HepG2 (cell line): Measurements from ENCODE around the gene KRT40. TPM values are rescaled to one million over a fixed set of nuclear protein-coding genes. Genes with fewer than 3 reads are reported as not detected.

Source experiments
- ATAC-seq: fragments of 200-7000 bp; cut with Tn5 transposase; 3 replicates; pipeline ENCODE4 v1.9.1; 2020; ENCODE audit warnings: mild to moderate bottlenecking, moderate library complexity
- BruUV-seq: library from RNA; stranded (reverse); fragments of 400-500 nt; replicated peaks from 2 replicates; lab custom pipeline; 2021; lab: Mats Ljungman, UMichigan
- CTCF ChIA-PET: fragments of 300-600 bp; formaldehyde crosslinking; extraction: SDS; loops from one replicate; lab custom pipeline; 2021; ENCODE audit warnings: low total read pairs, inconsistent platforms, low intra/inter-chr PET ratio; lab: Yijun Ruan, JAX
- POLR2A ChIA-PET: fragments of 350-600 bp; sonication (Branson Sonifier 250); formaldehyde crosslinking; loops from one replicate; lab custom pipeline; 2020; ENCODE audit warnings: antibody characterized with exemption, inconsistent platforms; lab: Yijun Ruan, JAX
- DNase-seq: peaks from one replicate; pipeline ENCODE4 v3.0.0-alpha.2; 2015; ENCODE audit warnings: low spot score
- FAIRE-seq: peaks from 3 replicates; lab custom pipeline; 2011; peaks lifted over from hg19 to GRCh38; lab: Jason Lieb, UNC
- H2AFZ ChIP-seq: one replicate; pipeline ENCODE4 v1.6.1; 2011; ENCODE audit warnings: low read length, inconsistent platforms
- H3K27ac ChIP-seq: fragments of 300-600 bp; 3 replicates; pipeline ENCODE4 v1.8.0; 2011; ENCODE audit warnings: mixed run types, mild to moderate bottlenecking, mixed read lengths, low read length, inconsistent platforms; ENCODE audit not compliant: insufficient read depth; ENCODE audit errors: extremely low read length
- H3K27me3 ChIP-seq, 2 experiments: fragments of 200-600 bp in 1 of 2; 2 replicates in 1 of 2; 3 replicates in 1 of 2; pipeline versions ENCODE4 v1.6.0 to v1.8.0; 2011; ENCODE audit warnings: low read length in 2 of 2, mild to moderate bottlenecking in 2 of 2, moderate library complexity in 2 of 2, inconsistent platforms in 1 of 2; ENCODE audit not compliant: insufficient read depth in 2 of 2, control insufficient read depth in 1 of 2
- H3K36me3 ChIP-seq, 2 experiments: fragments of 200-600 bp in 1 of 2; replicated peaks in 1 of 2; 2 replicates in 1 of 2; 3 replicates in 1 of 2; pipeline versions ENCODE4 v1.5.1 to v1.8.0; 2011; ENCODE audit warnings: low read length in 2 of 2, inconsistent platforms in 1 of 2; ENCODE audit not compliant: insufficient read depth in 2 of 2, control insufficient read depth in 1 of 2
- H3K4me1 ChIP-seq: 2 replicates; pipeline ENCODE4 v1.5.1; 2012; ENCODE audit warnings: low read length, inconsistent platforms; ENCODE audit not compliant: insufficient read depth
- H3K4me2 ChIP-seq: 2 replicates; pipeline ENCODE4 v1.6.0; 2011; ENCODE audit warnings: low read depth, low read length, inconsistent platforms
- H3K4me3 ChIP-seq, 3 experiments: fragments of 200-600 bp in 1 of 3; sonication (generic), shearing (Covaris generic) in 1 of 3; replicated peaks in 1 of 3; 2 replicates each; pipeline ENCODE4 v1.5.1; 2011 to 2016; ENCODE audit warnings: low read length in 3 of 3, inconsistent platforms in 2 of 3, low read depth in 2 of 3, mild to moderate bottlenecking in 2 of 3, control low read depth in 1 of 3, mixed read lengths in 1 of 3; ENCODE audit not compliant: insufficient read depth in 1 of 3
- H3K79me2 ChIP-seq: one replicate; pipeline ENCODE4 v1.6.1; 2011; ENCODE audit warnings: low read length, inconsistent platforms; ENCODE audit not compliant: insufficient read depth
- H3K9ac ChIP-seq: 2 replicates; pipeline ENCODE4 v1.6.0; 2011; ENCODE audit warnings: mild to moderate bottlenecking, low read depth, low read length, inconsistent platforms; ENCODE audit not compliant: insufficient read depth
- H3K9me3 ChIP-seq: 2 replicates; pipeline ENCODE4 v1.5.1; 2012; ENCODE audit warnings: mild to moderate bottlenecking, low read length
- H4K20me1 ChIP-seq: 2 replicates; pipeline ENCODE4 v1.6.0; 2011; ENCODE audit warnings: inconsistent platforms, mild to moderate bottlenecking, low read length, moderate library complexity; ENCODE audit not compliant: insufficient read depth
- AGO2 ChIP-seq: fragments of 200-400 bp; formaldehyde crosslinking; optimal IDR thresholded peaks from 2 replicates; pipeline ENCODE3; 2017; ENCODE audit warnings: mild to moderate bottlenecking, low read depth, low read length, moderate library complexity
- AHR ChIP-seq: IDR thresholded peaks from 2 replicates; pipeline ENCODE4 v1.6.1; 2018; ENCODE audit warnings: missing genetic modification reagents, missing compliant biosample characterization
- GLI4 ChIP-seq: sonication (generic); formaldehyde crosslinking; IDR thresholded peaks from 2 replicates; pipeline ENCODE4 v1.5.1; 2020; ENCODE audit warnings: missing genetic modification reagents, mild to moderate bottlenecking, moderate library complexity, borderline replicate concordance
- KMT2B ChIP-seq: IDR thresholded peaks from 2 replicates; pipeline ENCODE4 v1.6.1; 2016; ENCODE audit warnings: missing genetic modification reagents, missing compliant biosample characterization
- MED13 ChIP-seq: sonication (generic); formaldehyde crosslinking; IDR thresholded peaks from 2 replicates; pipeline ENCODE4 v1.5.0; 2020; ENCODE audit warnings: missing genetic modification reagents
- MXD4 ChIP-seq: IDR thresholded peaks from 2 replicates; pipeline ENCODE4 v1.6.1; 2016; ENCODE audit warnings: mild to moderate bottlenecking, missing biosample characterization, missing genetic modification reagents
- NCOA2 ChIP-seq: sonication (generic); formaldehyde crosslinking; IDR thresholded peaks from 2 replicates; pipeline ENCODE4 v1.8.0; 2022; ENCODE audit warnings: inconsistent platforms
- NRL ChIP-seq: sonication (generic); formaldehyde crosslinking; IDR thresholded peaks from 2 replicates; pipeline ENCODE4 v1.5.0; 2020; ENCODE audit warnings: missing genetic modification reagents, mild to moderate bottlenecking, moderate library complexity, borderline replicate concordance
- SIN3A ChIP-seq: IDR thresholded peaks from 2 replicates; pipeline ENCODE4 v1.6.1; 2011; ENCODE audit warnings: low read depth, mild to moderate bottlenecking, control low read depth, low read length, borderline replicate concordance
- THYN1 ChIP-seq: sonication (generic); formaldehyde crosslinking; IDR thresholded peaks from 2 replicates; pipeline ENCODE4 v1.8.1; 2023; ENCODE audit warnings: low read depth, mild to moderate bottlenecking, moderate library complexity, missing genetic modification reagents, borderline replicate concordance
- ZNF589 ChIP-seq: sonication (generic); formaldehyde crosslinking; conservative IDR thresholded peaks from 2 replicates; pipeline ENCODE4 v1.8.0; 2022; ENCODE audit warnings: mild to moderate bottlenecking, moderate library complexity, missing genetic modification reagents
- ZSCAN30 ChIP-seq: sonication (generic); formaldehyde crosslinking; IDR thresholded peaks from 2 replicates; pipeline ENCODE4 v1.5.0; 2020; ENCODE audit warnings: mild to moderate bottlenecking, missing genetic modification reagents
- WGBS: methylation state at CpG from one replicate; pipeline ENCODE4 v1.1.6; 2017; ENCODE audit warnings: low lambda C conversion rate; 5-methylcytosine and 5-hydroxymethylcytosine counted together
- in situ Hi-C: cut with HindIII; loops from 2 replicates; pipeline ENCODE4 v1.10.0; 2017; ENCODE audit warnings: low pct_unique_long_range_greater_than_20kb; ENCODE audit not compliant: extremely low pct_ligation_motif_present
- intact Hi-C: fragments of 100-400 bp; cut with micrococcal nuclease; formaldehyde crosslinking; loops from one replicate; pipeline ENCODE4 v1.10.0; 2022; ENCODE audit not compliant: unreplicated experiment
- polyA plus RNA-seq, 8 experiments: library from polyadenylated mRNA; depleted of rRNA in 3 of 8; stranded (reverse) in 7 of 8; unstranded in 1 of 8; fragments of >200 nt; fragmentation: Illumina TruSeq in 4 of 8; extraction: Trizol in 4 of 8; gene quantifications; 2 replicates each; pipeline versions ENCODE4 v1.2.1 to v1.2.3, GENCODE V29; 2011 to 2016; ENCODE audit warnings: low read depth in 4 of 8, missing spikeins in 1 of 8, mixed read lengths in 1 of 8; ENCODE audit not compliant: insufficient read depth in 1 of 8
- total RNA-seq, 5 experiments: library from RNA; depleted of rRNA; stranded (reverse); fragments of >200 nt; fragmentation: Illumina TruSeq; extraction: Trizol; gene quantifications; 2 replicates each; pipeline ENCODE4 v1.2.3, GENCODE V29; 2016; ENCODE audit warnings: low read depth in 1 of 5
- TF ChIP-seq, protein P1 (sequence below): sonication (generic); formaldehyde crosslinking; IDR thresholded peaks from 2 replicates; pipeline ENCODE4 v1.5.1; 2020; ENCODE audit warnings: mild to moderate bottlenecking, missing genetic modification reagents, moderate library complexity
- TF ChIP-seq, protein P2 (sequence below): sonication (generic); formaldehyde crosslinking; conservative IDR thresholded peaks from 2 replicates; pipeline ENCODE4 v1.4.0; 2020; ENCODE audit warnings: mild to moderate bottlenecking, missing genetic modification reagents, moderate library complexity
- TF ChIP-seq, protein P3 (sequence below): sonication (generic); formaldehyde crosslinking; IDR thresholded peaks from 2 replicates; pipeline ENCODE4 v1.4.0; 2020; ENCODE audit warnings: missing genetic modification reagents, low read depth, mild to moderate bottlenecking, borderline replicate concordance
- TF ChIP-seq, protein P4 (sequence below): sonication (generic); formaldehyde crosslinking; IDR thresholded peaks from 2 replicates; pipeline ENCODE4 v1.5.0; 2020; ENCODE audit warnings: mild to moderate bottlenecking, missing genetic modification reagents

KRT40 gene
- total and polyA plus RNA-seq, 2 of the 13 experiments (the other 11 are each of a cell fraction or from before 2014, with no cell fraction given) = not detected

DNA sequence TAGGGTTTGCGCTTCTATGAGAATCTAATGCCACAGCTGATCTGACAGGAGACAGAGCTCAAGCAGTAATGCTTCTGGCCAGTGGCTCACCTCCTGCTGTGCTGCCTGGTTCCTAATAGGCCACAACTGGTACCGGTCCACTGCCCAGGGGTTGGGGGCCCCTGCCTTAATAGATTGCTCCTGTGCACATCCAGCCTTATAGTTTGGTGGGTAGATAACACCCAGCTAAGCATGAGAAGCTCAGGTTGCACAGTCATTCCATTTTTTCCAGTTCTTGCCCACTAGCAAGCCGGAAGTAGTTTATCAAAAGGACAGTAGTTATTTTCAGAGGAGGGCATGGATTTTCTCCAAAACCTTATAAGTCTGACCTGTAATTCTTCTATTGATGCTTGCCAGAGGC, 35.3 kb upstream of the KRT40 start:
- BruUV-seq = no TSS peak

More for the DNA sequence above, 35.3 kb upstream of the KRT40 start:
- Histone ChIP-seq H3K79me2 (no peaks in the 10 kb centered on the region), H3K4me2 (no peak overlapping the region), H3K4me3 (no peak overlapping the region), H3K27me3 (no peaks in the 10 kb centered on the region), H4K20me1 (no peaks in the 10 kb centered on the region), H3K4me1 (peaks cover 34% of the 10 kb centered on the region), H3K36me3 (no peaks in the 10 kb centered on the region), H3K9me3 (no peaks in the 10 kb centered on the region; the same call in 1 of the 2 replicates), H2AFZ (no peak overlapping the region), H3K9ac (no peak overlapping the region), H3K27ac (no peak overlapping the region)
- CTCF ChIA-PET = no interaction called here
- DNase-seq = no peak
- FAIRE-seq = no peak
- intact Hi-C loops = no loop called here
- ATAC-seq = no peak
- TF ChIP-seq NRL (CRISPR knock-in tag) = no peak
- no peak for TF ChIP-seq AGO2
- TF ChIP-seq, protein P1, sequence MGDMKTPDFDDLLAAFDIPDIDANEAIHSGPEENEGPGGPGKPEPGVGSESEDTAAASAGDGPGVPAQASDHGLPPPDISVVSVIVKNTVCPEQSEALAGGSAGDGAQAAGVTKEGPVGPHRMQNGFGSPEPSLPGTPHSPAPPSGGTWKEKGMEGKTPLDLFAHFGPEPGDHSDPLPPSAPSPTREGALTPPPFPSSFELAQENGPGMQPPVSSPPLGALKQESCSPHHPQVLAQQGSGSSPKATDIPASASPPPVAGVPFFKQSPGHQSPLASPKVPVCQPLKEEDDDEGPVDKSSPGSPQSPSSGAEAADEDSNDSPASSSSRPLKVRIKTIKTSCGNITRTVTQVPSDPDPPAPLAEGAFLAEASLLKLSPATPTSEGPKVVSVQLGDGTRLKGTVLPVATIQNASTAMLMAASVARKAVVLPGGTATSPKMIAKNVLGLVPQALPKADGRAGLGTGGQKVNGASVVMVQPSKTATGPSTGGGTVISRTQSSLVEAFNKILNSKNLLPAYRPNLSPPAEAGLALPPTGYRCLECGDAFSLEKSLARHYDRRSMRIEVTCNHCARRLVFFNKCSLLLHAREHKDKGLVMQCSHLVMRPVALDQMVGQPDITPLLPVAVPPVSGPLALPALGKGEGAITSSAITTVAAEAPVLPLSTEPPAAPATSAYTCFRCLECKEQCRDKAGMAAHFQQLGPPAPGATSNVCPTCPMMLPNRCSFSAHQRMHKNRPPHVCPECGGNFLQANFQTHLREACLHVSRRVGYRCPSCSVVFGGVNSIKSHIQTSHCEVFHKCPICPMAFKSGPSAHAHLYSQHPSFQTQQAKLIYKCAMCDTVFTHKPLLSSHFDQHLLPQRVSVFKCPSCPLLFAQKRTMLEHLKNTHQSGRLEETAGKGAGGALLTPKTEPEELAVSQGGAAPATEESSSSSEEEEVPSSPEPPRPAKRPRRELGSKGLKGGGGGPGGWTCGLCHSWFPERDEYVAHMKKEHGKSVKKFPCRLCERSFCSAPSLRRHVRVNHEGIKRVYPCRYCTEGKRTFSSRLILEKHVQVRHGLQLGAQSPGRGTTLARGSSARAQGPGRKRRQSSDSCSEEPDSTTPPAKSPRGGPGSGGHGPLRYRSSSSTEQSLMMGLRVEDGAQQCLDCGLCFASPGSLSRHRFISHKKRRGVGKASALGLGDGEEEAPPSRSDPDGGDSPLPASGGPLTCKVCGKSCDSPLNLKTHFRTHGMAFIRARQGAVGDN (CRISPR knock-in tag) = no peak
- no peak for TF ChIP-seq ZNF589
- TF ChIP-seq, protein P2, sequence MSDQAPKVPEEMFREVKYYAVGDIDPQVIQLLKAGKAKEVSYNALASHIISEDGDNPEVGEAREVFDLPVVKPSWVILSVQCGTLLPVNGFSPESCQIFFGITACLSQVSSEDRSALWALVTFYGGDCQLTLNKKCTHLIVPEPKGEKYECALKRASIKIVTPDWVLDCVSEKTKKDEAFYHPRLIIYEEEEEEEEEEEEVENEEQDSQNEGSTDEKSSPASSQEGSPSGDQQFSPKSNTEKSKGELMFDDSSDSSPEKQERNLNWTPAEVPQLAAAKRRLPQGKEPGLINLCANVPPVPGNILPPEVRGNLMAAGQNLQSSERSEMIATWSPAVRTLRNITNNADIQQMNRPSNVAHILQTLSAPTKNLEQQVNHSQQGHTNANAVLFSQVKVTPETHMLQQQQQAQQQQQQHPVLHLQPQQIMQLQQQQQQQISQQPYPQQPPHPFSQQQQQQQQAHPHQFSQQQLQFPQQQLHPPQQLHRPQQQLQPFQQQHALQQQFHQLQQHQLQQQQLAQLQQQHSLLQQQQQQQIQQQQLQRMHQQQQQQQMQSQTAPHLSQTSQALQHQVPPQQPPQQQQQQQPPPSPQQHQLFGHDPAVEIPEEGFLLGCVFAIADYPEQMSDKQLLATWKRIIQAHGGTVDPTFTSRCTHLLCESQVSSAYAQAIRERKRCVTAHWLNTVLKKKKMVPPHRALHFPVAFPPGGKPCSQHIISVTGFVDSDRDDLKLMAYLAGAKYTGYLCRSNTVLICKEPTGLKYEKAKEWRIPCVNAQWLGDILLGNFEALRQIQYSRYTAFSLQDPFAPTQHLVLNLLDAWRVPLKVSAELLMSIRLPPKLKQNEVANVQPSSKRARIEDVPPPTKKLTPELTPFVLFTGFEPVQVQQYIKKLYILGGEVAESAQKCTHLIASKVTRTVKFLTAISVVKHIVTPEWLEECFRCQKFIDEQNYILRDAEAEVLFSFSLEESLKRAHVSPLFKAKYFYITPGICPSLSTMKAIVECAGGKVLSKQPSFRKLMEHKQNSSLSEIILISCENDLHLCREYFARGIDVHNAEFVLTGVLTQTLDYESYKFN (CRISPR knock-in tag) = no peak
- TF ChIP-seq SIN3A = no peak
- TF ChIP-seq, protein P3, sequence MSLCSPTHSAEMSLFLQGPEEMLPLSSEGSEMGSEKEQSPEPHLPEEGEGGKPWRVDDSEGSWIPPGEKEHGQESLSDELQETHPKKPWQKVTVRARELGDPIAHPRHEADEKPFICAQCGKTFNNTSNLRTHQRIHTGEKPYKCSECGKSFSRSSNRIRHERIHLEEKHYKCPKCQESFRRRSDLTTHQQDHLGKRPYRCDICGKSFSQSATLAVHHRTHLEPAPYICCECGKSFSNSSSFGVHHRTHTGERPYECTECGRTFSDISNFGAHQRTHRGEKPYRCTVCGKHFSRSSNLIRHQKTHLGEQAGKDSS (CRISPR knock-in tag) = no peak
- TF ChIP-seq GLI4 (CRISPR knock-in tag) = no peak
- TF ChIP-seq MXD4 (CRISPR knock-in tag) = no peak
- TF ChIP-seq ZSCAN30 = no peak
- TF ChIP-seq NCOA2 (CRISPR knock-in tag) = no peak
- TF ChIP-seq THYN1 (CRISPR knock-in tag) = no peak
- TF ChIP-seq AHR (CRISPR knock-in tag) = no peak
- TF ChIP-seq, protein P4, sequence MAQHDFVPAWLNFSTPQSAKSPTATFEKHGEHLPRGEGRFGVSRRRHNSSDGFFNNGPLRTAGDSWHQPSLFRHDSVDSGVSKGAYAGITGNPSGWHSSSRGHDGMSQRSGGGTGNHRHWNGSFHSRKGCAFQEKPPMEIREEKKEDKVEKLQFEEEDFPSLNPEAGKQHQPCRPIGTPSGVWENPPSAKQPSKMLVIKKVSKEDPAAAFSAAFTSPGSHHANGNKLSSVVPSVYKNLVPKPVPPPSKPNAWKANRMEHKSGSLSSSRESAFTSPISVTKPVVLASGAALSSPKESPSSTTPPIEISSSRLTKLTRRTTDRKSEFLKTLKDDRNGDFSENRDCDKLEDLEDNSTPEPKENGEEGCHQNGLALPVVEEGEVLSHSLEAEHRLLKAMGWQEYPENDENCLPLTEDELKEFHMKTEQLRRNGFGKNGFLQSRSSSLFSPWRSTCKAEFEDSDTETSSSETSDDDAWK = no peak
- no peak for TF ChIP-seq MED13
- no peak for TF ChIP-seq KMT2B (CRISPR knock-in tag)
- in situ Hi-C loops = no loop called here
- WGBS = 96% methylated on average over 3 of the region's 3 CpGs
- POLR2A ChIA-PET = interaction anchor here (1.3 kb wide), 1 partner anchor 10 kb away, joined by 4 read pairs; no protein-coding TSS in a partner anchor
